ENCODE measurements around the gene JMJD1C.

- no peak for TF ChIP-seq POLR2A (IDR thresholded peaks at IDR 0.05)
- TF ChIP-seq CTCF (IDR thresholded peaks at IDR 0.05) = no peak
These were observed 82.6 kb downstream of the JMJD1C start for GRCh38 chr10:63383141-63383540.
